HG03139 (cell line): ENCODE results near the gene WDR72.
"Not testable (repeated sequence)": the region's sequence is repeated elsewhere in the genome, so short reads cannot be mapped to it uniquely, and the experiment has no call there.

Source experiments
- ATAC-seq: cut with Tn5 transposase; IDR thresholded peaks from one replicate; pipeline ENCODE4 v1.9.1; 2021; ENCODE audit not compliant: unreplicated experiment

WDR72 gene

GRCh38 chr15:53759411-53759931 is at the start of gene WDR72:
TSS of gene WDR72 (minus strand) at chr15:53759663. CDS start at chr15:53733149, 26,514 bp downstream.
- ATAC-seq, result no peak

- ATAC-seq, result no peak
Measured at GRCh38 chr15:53808058-53808706, 48.7 kb upstream of the WDR72 start.

GRCh38 chr15:53807501-53807900 is 48.0 kb upstream of the WDR72 start:
- no peak for ATAC-seq

- no peak for ATAC-seq
Measured at GRCh38 chr15:53802672-53803071, 43.2 kb upstream of the WDR72 start.

GRCh38 chr15:53791581-53791980 is 32.1 kb upstream of the WDR72 start:
- no peak for ATAC-seq

GRCh38 chr15:53789654-53790375 is 30.4 kb upstream of the WDR72 start:
- no peak for ATAC-seq

- ATAC-seq, result no peak
Measured at GRCh38 chr15:53786401-53786800, 26.9 kb upstream of the WDR72 start.

GRCh38 chr15:53785241-53785640 is 25.8 kb upstream of the WDR72 start:
- ATAC-seq, result not testable (repeated sequence)

GRCh38 chr15:53762916-53763315 is 3.5 kb upstream of the WDR72 start:
- no peak for ATAC-seq

- no peak for ATAC-seq
Measured at GRCh38 chr15:53758412-53758811, 1.1 kb downstream of the WDR72 start.

- no peak for ATAC-seq
Measured at GRCh38 chr15:53757906-53758305, 1.6 kb downstream of the WDR72 start.

GRCh38 chr15:53753813-53754212 is 5.7 kb downstream of the WDR72 start:
- no peak for ATAC-seq

GRCh38 chr15:53752406-53752805 is 7.1 kb downstream of the WDR72 start:
- no peak for ATAC-seq

GRCh38 chr15:53747501-53748068 is 11.9 kb downstream of the WDR72 start:
- no peak for ATAC-seq

GRCh38 chr15:53746101-53746500 is 13.4 kb downstream of the WDR72 start:
- no peak for ATAC-seq

- ATAC-seq, result no peak
Measured at GRCh38 chr15:53739651-53740050, 19.8 kb downstream of the WDR72 start.

GRCh38 chr15:53739187-53739586 is 20.3 kb downstream of the WDR72 start:
- ATAC-seq, result no peak

GRCh38 chr15:53721334-53722087 is 38.0 kb downstream of the WDR72 start:
- no peak for ATAC-seq

GRCh38 chr15:53716909-53717876 is 42.3 kb downstream of the WDR72 start:
- ATAC-seq, result no peak

GRCh38 chr15:53713218-53713617 is 46.2 kb downstream of the WDR72 start:
- ATAC-seq, result no peak
